Measurements from ENCODE around the gene MOB4.

DNA sequence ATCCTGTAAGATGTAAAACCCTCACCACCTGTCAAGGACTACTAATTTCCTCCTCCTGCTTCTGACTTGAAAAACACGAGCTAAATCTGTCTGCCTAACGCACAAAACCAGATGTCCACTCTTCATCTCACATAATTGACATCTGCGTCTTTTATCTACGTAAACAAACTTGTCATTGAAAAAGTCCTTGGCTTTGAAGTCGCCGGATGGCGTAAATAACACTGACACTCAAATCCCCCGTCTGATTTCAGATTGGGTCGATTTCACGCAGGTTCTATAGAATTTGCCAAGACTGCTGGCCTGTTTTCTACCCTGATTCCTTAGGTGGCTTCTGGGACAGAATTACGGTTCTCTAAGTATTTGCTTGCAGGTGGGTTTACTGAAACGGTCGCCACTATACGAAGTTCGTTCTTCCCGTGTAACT, 539 bp upstream of the MOB4 start:
- TF ChIP-seq, protein P1, sequence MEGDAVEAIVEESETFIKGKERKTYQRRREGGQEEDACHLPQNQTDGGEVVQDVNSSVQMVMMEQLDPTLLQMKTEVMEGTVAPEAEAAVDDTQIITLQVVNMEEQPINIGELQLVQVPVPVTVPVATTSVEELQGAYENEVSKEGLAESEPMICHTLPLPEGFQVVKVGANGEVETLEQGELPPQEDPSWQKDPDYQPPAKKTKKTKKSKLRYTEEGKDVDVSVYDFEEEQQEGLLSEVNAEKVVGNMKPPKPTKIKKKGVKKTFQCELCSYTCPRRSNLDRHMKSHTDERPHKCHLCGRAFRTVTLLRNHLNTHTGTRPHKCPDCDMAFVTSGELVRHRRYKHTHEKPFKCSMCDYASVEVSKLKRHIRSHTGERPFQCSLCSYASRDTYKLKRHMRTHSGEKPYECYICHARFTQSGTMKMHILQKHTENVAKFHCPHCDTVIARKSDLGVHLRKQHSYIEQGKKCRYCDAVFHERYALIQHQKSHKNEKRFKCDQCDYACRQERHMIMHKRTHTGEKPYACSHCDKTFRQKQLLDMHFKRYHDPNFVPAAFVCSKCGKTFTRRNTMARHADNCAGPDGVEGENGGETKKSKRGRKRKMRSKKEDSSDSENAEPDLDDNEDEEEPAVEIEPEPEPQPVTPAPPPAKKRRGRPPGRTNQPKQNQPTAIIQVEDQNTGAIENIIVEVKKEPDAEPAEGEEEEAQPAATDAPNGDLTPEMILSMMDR (conservative IDR thresholded peaks at IDR 0.05 in 1 of 2, IDR thresholded peaks at IDR 0.05 in 1 of 2; ENCODE audit: extremely low read depth in 1 of 2, insufficient read depth in 1 of 2, low read depth in 1 of 2, low read length in 2 of 2), result no peak
- TF ChIP-seq EZH2 (IDR thresholded peaks at IDR 0.05; ENCODE audit: borderline replicate concordance, low read length), result no peak
